GM21528 (cell line): ENCODE data around the gene MFNG.
"Not testable (repeated sequence)": the region's sequence is repeated elsewhere in the genome, so short reads cannot be mapped to it uniquely, and the experiment has no call there.

Source experiments
- ATAC-seq: cut with Tn5 transposase; IDR thresholded peaks from one replicate; pipeline ENCODE4 v1.9.1; 2021; ENCODE audit warnings: mild to moderate bottlenecking, moderate library complexity; ENCODE audit not compliant: unreplicated experiment, low FRiP score

Gene MFNG

GRCh38 chr22:37476389-37477329 lies 9.5 kb downstream of the MFNG start:
- ATAC-seq, result no peak

- ATAC-seq, result no peak
Measured at GRCh38 chr22:37474447-37475090, 11.6 kb downstream of the MFNG start.

- no peak for ATAC-seq
Measured at GRCh38 chr22:37473437-37473946, 12.7 kb downstream of the MFNG start.

- ATAC-seq, result no peak
Measured at GRCh38 chr22:37472418-37473006, 13.7 kb downstream of the MFNG start.

GRCh38 chr22:37471727-37472417 lies 14.3 kb downstream of the MFNG start:
- ATAC-seq, result no peak

GRCh38 chr22:37470087-37470445 lies 16.1 kb downstream of the MFNG start:
- no peak for ATAC-seq

GRCh38 chr22:37469416-37470086 lies 16.6 kb downstream of the MFNG start:
- no peak for ATAC-seq

GRCh38 chr22:37468201-37468695 lies 17.9 kb downstream of the MFNG start:
- not testable (repeated sequence) for ATAC-seq

- no peak for ATAC-seq
Measured at GRCh38 chr22:37467391-37467955, 18.7 kb downstream of the MFNG start.

- ATAC-seq, result no peak
Measured at GRCh38 chr22:37464181-37464580, 22.0 kb downstream of the MFNG start.

GRCh38 chr22:37462983-37463382 lies 23.2 kb downstream of the MFNG start:
- no peak for ATAC-seq

- no peak for ATAC-seq
Measured at GRCh38 chr22:37462436-37462835, 23.7 kb downstream of the MFNG start.

GRCh38 chr22:37461961-37462360 lies 24.2 kb downstream of the MFNG start:
- no peak for ATAC-seq

- no peak for ATAC-seq
Measured at GRCh38 chr22:37460684-37461083, 25.5 kb downstream of the MFNG start.

- ATAC-seq, result no peak
Measured at GRCh38 chr22:37459206-37459605, 27.0 kb downstream of the MFNG start.

- no peak for ATAC-seq
Measured at GRCh38 chr22:37457093-37457893, 28.9 kb downstream of the MFNG start.

- no peak for ATAC-seq
Measured at GRCh38 chr22:37456346-37456745, 29.8 kb downstream of the MFNG start.

GRCh38 chr22:37455896-37456295 lies 30.3 kb downstream of the MFNG start:
- ATAC-seq, result no peak
